Measurements from ENCODE around the gene ALDH5A1. TPM values are rescaled to one million over a fixed set of nuclear protein-coding genes. Genes with fewer than 3 reads are reported as not detected.

The ALDH5A1 gene
- total and polyA plus RNA-seq, 9 donors = 4.1 to 17.0 (median 10.1) TPM

DNA sequence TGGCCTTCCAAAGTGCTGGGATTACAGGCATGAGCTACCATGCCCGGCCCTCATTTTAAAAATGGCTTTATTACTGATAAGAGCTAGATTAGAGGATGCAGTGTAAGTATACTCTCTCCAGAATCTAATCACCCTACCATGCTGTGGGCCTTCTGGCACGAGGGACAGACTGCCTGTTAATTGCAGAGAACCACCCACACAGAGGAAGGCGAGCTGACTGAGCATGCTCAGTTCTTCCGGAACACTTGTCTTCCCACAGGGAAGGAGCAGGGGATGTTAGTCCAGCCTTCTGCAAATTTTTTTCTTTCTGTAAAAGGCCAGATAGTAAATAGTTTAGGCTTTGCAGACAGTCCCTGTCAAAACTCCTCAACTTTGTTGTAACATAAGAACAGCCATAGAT lies 48.9 kb downstream of the ALDH5A1 start:
- TF ChIP-seq EP300 (IDR thresholded peaks at IDR 0.05) = no peak
- no peak for TF ChIP-seq POLR2A (IDR thresholded peaks at IDR 0.05)
- no peak for TF ChIP-seq CTCF (IDR thresholded peaks at IDR 0.05)
- H3K4me1 ChIP-seq (ENCODE audit: insufficient read depth) = no peaks in the 10 kb centered on the region
- H3K27ac ChIP-seq = no peak overlapping the region
- H3K4me3 ChIP-seq = no peak overlapping the region
- WGBS, 3 donors = 55 to 65% (median 57%) methylated on average over 4 of the region's 4 CpGs
- no peaks in the 10 kb centered on the region for H3K9me3 ChIP-seq
- H3K36me3 ChIP-seq = no peaks in the 10 kb centered on the region
- no peak for DNase-seq
- intact Hi-C loops (cut with DNase I) = no loop called here
- no peaks in the 10 kb centered on the region for H3K27me3 ChIP-seq

DNA sequence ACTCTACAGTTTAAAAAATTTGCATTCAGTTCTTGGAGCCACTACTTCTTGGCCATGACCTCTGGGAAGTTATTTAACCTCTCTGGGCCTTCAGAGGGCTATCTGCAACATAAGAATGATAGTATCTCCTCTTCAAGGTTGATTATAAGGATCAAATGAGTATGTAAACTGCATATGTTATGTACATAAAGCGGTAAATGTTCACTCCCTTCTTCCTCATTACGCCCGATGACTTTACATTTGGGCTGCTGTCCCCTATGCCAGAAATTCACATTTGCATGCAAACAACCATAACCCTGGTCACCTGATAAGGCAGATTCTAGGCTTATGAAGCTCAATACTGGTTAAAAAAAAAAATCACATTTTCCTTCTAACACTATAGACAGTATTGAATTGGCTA lies 50.4 kb downstream of the ALDH5A1 start:
- no peaks in the 10 kb centered on the region for H3K9me3 ChIP-seq
- 73 to 83% (median 74%) methylated on average over 3 of the region's 3 CpGs for WGBS, 3 donors
- H3K4me3 ChIP-seq = no peak overlapping the region
- TF ChIP-seq POLR2A (IDR thresholded peaks at IDR 0.05) (no peak), EP300 (IDR thresholded peaks at IDR 0.05) (no peak), CTCF (IDR thresholded peaks at IDR 0.05) (no peak)
- H3K4me1 ChIP-seq (ENCODE audit: insufficient read depth) = no peaks in the 10 kb centered on the region
- H3K27me3 ChIP-seq = no peaks in the 10 kb centered on the region
- intact Hi-C loops (cut with DNase I) = no loop called here
- DNase-seq = no peak
- H3K27ac ChIP-seq = no peak overlapping the region
- no peaks in the 10 kb centered on the region for H3K36me3 ChIP-seq

DNA sequence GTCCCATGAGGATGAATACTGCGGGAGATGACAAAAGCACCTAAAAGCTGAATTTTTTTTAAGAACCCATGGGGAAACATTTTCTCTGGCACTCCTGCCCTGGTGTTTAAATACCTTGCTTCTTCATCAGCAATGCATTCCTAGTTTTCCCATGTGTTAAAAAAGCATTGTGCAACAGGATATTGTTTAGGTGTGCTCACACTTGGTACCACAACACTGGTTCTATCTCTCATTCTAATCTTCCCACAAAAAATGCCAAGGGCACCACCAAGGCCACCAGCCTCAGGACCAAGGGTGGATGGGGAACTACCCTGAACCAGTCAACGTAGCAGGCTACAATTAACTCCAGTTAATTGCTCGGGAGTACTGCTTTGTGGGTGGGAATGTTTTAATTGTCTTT lies 50.9 kb downstream of the ALDH5A1 start:
- H3K27ac ChIP-seq = no peak overlapping the region
- H3K4me1 ChIP-seq (ENCODE audit: insufficient read depth) = no peaks in the 10 kb centered on the region
- no peaks in the 10 kb centered on the region for H3K36me3 ChIP-seq
- H3K9me3 ChIP-seq = no peaks in the 10 kb centered on the region
- no peak for DNase-seq
- H3K4me3 ChIP-seq = no peak overlapping the region
- TF ChIP-seq EP300 (IDR thresholded peaks at IDR 0.05) = no peak
- no peak for TF ChIP-seq CTCF (IDR thresholded peaks at IDR 0.05)
- no peak for TF ChIP-seq POLR2A (IDR thresholded peaks at IDR 0.05)
- 64 to 74% (median 70%) methylated on average over 3 of the region's 3 CpGs for WGBS, 3 donors
- no peaks in the 10 kb centered on the region for H3K27me3 ChIP-seq
- intact Hi-C loops (cut with DNase I) = no loop called here

- no peaks in the 10 kb centered on the region for H3K4me1 ChIP-seq (ENCODE audit: insufficient read depth)
- H3K36me3 ChIP-seq = no peaks in the 10 kb centered on the region
- H3K9me3 ChIP-seq = no peaks in the 10 kb centered on the region
- H3K4me3 ChIP-seq = no peak overlapping the region
- intact Hi-C loops (cut with DNase I) = no loop called here
- no peak for TF ChIP-seq POLR2A (IDR thresholded peaks at IDR 0.05)
- TF ChIP-seq EP300 (IDR thresholded peaks at IDR 0.05) = no peak
- TF ChIP-seq CTCF (IDR thresholded peaks at IDR 0.05) = no peak
- no peak for DNase-seq
- no peaks in the 10 kb centered on the region for H3K27me3 ChIP-seq
- no peak overlapping the region for H3K27ac ChIP-seq
- 84 to 85% (median 84%) methylated on average over 7 of the region's 7 CpGs for WGBS, 3 donors
Observed at GRCh38 chr6:24546439-24546838, 51.7 kb downstream of the ALDH5A1 start.

- no peak overlapping the region for H3K27ac ChIP-seq
- H3K4me3 ChIP-seq = no peak overlapping the region
- no peak for DNase-seq
- no peaks in the 10 kb centered on the region for H3K9me3 ChIP-seq
- H3K27me3 ChIP-seq = no peaks in the 10 kb centered on the region
- no peaks in the 10 kb centered on the region for H3K36me3 ChIP-seq
- H3K4me1 ChIP-seq (ENCODE audit: insufficient read depth) = no peaks in the 10 kb centered on the region
- TF ChIP-seq POLR2A (IDR thresholded peaks at IDR 0.05) = no peak
- no peak for TF ChIP-seq CTCF (IDR thresholded peaks at IDR 0.05)
- TF ChIP-seq EP300 (IDR thresholded peaks at IDR 0.05) = no peak
- WGBS, 3 donors = 21 to 31% (median 28%) methylated on average over 12 of the region's 12 CpGs
- intact Hi-C loops (cut with DNase I) = no loop called here
Observed at GRCh38 chr6:24547243-24547642, 52.5 kb downstream of the ALDH5A1 start.

Measured in ovary (tissue), 9 donors.